Epithelial cell of esophagus (primary cell): Measurements from ENCODE around the gene EML6.

ENCODE experiments used
- DNase-seq: peaks from one replicate; pipeline ENCODE4 v3.0.0; 2010; ENCODE audit warnings: low read depth
- H3K4me3 ChIP-seq: 2 replicates; pipeline ENCODE4 v1.5.1; 2011; ENCODE audit warnings: mild to moderate bottlenecking, low read length, control low read depth
- TF ChIP-seq, protein P1 (sequence below): IDR thresholded peaks from 2 replicates; pipeline ENCODE4 v1.5.1; 2011; ENCODE audit warnings: low read depth, mild to moderate bottlenecking, low read length, control low read depth, inconsistent platforms; ENCODE audit not compliant: insufficient read depth; ENCODE audit errors: missing control alignments

EML6 gene

DNA sequence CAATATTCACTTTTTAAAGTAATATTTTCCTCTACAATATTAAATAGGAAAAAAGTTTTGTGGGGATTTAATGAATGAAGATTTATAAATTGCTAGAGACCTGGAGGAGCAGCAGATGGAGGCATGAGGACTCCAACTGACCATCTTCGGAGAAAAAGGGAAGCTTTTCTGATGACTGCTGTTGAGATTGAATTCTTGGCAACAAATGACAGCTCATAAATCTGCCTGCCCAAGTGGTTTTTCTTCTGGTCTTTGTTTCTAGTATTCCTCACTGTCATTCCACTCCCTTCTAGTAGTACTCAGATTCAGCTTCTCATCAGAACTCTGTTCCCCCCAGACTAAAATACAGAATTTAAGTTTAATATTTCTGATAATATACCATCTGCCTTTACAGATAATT, 157.0 kb downstream of the EML6 start:
- DNase-seq = no peak
- H3K4me3 ChIP-seq = no peak overlapping the region
- TF ChIP-seq, protein P1, sequence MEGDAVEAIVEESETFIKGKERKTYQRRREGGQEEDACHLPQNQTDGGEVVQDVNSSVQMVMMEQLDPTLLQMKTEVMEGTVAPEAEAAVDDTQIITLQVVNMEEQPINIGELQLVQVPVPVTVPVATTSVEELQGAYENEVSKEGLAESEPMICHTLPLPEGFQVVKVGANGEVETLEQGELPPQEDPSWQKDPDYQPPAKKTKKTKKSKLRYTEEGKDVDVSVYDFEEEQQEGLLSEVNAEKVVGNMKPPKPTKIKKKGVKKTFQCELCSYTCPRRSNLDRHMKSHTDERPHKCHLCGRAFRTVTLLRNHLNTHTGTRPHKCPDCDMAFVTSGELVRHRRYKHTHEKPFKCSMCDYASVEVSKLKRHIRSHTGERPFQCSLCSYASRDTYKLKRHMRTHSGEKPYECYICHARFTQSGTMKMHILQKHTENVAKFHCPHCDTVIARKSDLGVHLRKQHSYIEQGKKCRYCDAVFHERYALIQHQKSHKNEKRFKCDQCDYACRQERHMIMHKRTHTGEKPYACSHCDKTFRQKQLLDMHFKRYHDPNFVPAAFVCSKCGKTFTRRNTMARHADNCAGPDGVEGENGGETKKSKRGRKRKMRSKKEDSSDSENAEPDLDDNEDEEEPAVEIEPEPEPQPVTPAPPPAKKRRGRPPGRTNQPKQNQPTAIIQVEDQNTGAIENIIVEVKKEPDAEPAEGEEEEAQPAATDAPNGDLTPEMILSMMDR = no peak

DNA sequence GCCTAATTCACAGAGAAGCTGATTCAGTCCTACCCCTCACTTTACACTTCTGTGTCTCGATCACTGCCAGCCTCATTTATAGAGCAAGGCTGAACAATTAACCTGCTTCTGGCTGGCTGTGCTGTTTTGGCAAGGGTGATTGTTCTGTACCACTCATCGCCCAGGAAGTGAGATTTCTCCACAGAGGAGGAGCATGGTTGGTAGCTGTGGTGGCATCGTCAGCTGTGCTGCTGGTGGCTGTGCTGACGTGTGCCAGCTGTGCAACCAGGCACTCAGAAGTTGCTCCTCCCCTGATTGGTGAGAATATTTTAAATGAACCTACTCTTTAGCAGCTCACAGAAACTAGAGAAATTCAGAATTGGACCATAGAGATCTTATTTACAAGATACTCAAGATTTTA, 158.3 kb downstream of the EML6 start:
- TF ChIP-seq, protein P1 = no peak
- no peak for DNase-seq
- H3K4me3 ChIP-seq = no peak overlapping the region

GRCh38 chr2:54885891-54886290, 162.4 kb downstream of the EML6 start:
- TF ChIP-seq, protein P1 = no peak
- DNase-seq = no peak
- H3K4me3 ChIP-seq = no peak overlapping the region

DNA sequence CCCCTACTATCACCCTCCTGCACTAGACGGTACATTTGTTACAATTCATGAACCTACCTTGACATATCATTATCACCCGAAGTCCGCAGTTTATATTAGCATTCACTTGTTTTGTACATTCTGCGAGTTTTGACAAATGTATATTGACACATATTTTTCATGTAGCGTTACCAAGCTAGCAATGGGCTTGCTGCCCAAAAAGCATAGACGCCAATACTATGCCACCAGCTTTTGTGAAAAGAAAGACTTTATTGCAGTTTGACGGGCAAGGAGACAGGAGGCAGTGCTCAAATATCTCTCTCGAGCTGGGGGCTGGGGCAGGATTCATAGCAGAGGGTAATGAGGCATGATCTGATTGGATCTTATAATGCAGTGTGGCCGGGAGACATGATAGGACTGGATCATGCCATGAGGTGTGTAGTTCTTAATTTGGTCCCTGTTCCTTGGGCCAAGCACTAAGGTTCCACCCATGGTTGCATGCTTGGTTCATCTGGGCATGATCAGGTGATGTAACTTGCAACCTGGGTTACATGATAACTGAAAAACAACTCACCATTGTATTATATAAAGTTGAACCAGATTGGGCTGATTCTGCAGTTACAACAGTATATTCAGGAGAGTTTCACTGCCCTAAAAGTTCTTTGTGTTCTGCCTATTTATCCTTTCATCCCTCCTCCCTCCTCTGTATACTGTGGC, 164.5 kb downstream of the EML6 start:
- H3K4me3 ChIP-seq = no peak overlapping the region
- TF ChIP-seq, protein P1 = no peak
- no peak for DNase-seq

- H3K4me3 ChIP-seq = no peak overlapping the region
- TF ChIP-seq, protein P1 = no peak
- DNase-seq = no peak
Observed at GRCh38 chr2:54889053-54889452, 165.6 kb downstream of the EML6 start.

- DNase-seq = no peak
- TF ChIP-seq, protein P1 = no peak
- no peak overlapping the region for H3K4me3 ChIP-seq
Observed at GRCh38 chr2:54891909-54892308, 168.4 kb downstream of the EML6 start.

DNA sequence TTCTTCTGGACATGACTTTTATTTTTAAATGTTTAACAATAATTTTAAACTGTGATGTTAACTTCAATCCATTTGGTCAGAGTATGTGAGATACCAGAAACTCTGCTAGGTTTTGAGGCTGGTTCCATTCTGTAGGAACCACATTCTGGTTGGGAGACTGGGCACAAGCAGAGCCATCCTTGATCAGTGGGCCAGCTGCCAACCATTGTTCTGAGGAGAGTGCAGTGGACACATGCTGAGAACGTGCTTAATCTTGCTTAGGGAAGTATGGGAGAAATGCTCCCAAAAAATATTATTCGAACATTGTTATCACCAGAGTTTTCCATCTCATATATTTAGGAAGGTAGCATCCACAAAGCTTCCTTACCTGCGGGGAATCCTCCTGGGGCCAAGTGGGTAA, 171.0 kb downstream of the EML6 start:
- DNase-seq = no peak
- no peak overlapping the region for H3K4me3 ChIP-seq
- TF ChIP-seq, protein P1 = no peak
